Measurements from ENCODE around the gene PPP4C. TPM values are rescaled to one million over a fixed set of nuclear protein-coding genes. Genes with fewer than 3 reads are reported as not detected.
"Not testable (repeated sequence)": the region's sequence is repeated elsewhere in the genome, so short reads cannot be mapped to it uniquely, and the experiment has no call there.

Gene PPP4C
- polyA plus RNA-seq, 4 donors, result 84.6 to 114 (median 105) TPM

DNA sequence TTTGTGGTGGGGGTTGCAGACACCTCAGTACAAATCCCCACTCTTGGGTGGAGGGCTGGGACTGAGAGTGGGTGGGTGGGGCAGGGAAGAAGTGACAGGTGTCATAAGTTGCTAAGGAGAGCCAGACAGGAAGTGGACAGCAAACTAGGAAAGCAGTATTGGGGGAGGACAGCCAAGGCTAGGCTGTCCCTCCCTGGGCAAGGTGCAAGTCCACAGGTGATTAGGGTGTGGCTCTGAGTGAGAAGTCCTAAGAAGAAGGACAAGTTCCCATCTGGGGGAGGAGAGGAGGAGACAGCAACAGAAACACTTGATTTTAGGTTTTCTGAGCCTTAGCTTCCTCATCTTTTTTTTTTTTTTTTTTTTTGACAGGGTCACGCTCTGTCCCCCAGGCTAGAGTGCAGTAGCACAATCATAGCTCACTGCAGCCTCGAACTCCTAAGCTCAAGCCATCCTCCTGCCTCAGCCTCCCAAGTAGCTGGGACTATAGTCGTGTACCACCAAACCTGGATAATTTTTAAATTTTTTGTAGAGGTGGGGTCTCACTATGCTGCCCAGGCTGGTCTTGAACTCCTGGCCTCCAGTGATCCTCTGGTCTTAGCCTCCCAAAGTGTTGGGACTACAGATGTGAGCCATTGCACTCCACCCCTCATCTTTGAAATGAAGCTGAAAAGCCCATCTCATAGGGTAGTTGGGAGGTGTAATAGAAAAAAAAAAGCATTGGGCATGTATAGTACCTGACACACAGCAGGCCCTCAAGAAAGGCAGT lies 44.7 kb downstream of the PPP4C start:
- no peak for DNase-seq (ENCODE audit: low read depth in 4 of 4, low spot score in 2 of 4)

GRCh38 chr16:30121741-30122571 lies 46.2 kb downstream of the PPP4C start:
- DNase-seq (ENCODE audit: low read depth in 4 of 4, low spot score in 2 of 4), result no peak

GRCh38 chr16:30122604-30123160 lies 46.9 kb downstream of the PPP4C start:
- DNase-seq (ENCODE audit: low read depth in 4 of 4, low spot score in 2 of 4), result peak in 1 of 4 donors; percentile 26

DNA sequence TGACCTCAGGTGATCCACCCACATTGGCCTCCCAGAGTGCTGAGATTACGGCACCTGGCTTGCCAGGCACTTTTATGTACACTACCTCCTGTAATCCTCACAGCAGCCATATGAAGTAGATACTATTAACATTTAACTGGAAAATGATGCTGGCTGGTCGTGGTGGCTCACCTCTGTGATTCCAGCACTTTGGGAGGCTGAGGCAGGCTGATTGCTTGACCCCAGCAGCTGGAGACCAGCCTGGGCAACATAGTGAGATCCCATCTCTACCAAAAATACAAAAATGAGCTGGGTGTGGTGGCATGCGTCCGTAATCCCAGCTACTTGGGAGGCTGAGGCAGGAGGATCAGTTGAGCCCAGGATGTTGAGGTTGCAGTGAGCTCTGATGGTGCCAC lies 49.2 kb downstream of the PPP4C start:
- no peak for DNase-seq (ENCODE audit: low read depth in 4 of 4, low spot score in 2 of 4)

DNA sequence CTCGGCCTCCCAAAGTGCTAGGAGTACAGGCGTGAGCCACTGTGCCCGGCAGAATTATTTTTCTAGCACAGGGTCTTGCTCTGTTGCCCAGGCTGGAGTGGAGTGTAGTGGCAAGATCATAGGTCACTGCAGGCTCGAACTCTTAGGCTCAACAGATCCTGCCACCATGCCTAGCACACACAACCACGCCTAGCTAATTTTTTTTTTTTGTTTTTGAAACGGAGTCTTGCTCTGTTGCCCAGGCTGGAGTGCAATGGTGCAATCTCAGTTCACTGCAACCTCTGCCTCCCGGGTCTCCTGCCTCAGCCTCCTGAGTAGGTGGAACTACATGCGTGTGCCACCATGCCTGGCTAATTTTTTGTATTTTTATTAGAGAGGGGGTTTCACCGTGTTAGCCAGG lies 49.9 kb downstream of the PPP4C start:
- DNase-seq (ENCODE audit: low read depth in 4 of 4, low spot score in 2 of 4), result not testable (repeated sequence)

DNA sequence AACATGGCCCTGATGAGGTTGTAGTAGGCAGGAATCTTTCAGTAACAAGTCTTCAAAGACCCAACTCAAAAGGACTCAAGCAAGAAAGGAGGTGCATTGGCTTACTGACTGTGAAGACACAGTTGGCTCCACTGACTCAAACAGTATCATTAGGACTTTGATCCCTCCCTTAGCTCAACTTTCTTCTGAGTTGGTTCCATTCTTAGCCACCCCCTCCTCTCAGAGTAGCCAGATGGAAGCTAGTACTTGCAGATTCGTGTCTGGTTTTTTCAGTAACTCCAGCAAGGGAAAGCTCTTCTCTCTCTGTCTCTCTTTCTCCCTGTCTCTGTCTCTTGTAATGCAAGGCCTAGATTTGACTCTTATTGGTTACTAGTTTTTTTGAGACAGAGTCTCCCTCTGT lies 52.2 kb downstream of the PPP4C start:
- DNase-seq (ENCODE audit: low read depth in 4 of 4, low spot score in 2 of 4), result no peak

GRCh38 chr16:30131869-30132475 lies 56.2 kb downstream of the PPP4C start:
- peak in 2 of 4 donors; percentile 32 to 48 for DNase-seq (ENCODE audit: low read depth in 4 of 4, low spot score in 2 of 4)

GRCh38 chr16:30132591-30132990 lies 56.8 kb downstream of the PPP4C start:
- DNase-seq (ENCODE audit: low read depth in 4 of 4, low spot score in 2 of 4), result no peak

Other genes with a start within 250 kb of the PPP4C start
- 100 to 1,000 TPM in 2 of 4 donors, 10 to 100 TPM in 2; 90.2 to 134 (median 109) TPM for gene CDIPT, start 212.8 kb upstream of the PPP4C start, polyA plus RNA-seq (ENCODE audit: insufficient read length in 4 of 4)
- 10 to 100 TPM; 10.4 to 15.9 (median 13.0) TPM for gene SEZ6L2, start 176.4 kb upstream of the PPP4C start, polyA plus RNA-seq (ENCODE audit: insufficient read length in 4 of 4)
- 1 to 10 TPM in 2 of 4 donors, under 1 TPM in 2; 0.62 to 1.1 (median 0.98) TPM for gene ASPHD1, start 175.5 kb upstream of the PPP4C start, polyA plus RNA-seq (ENCODE audit: insufficient read length in 4 of 4)
- 10 to 100 TPM; 10.5 to 34.1 (median 22.2) TPM for gene KCTD13, start 149.8 kb upstream of the PPP4C start, polyA plus RNA-seq (ENCODE audit: insufficient read length in 4 of 4)
- gene TMEM219, start 113.9 kb upstream of the PPP4C start, polyA plus RNA-seq (ENCODE audit: insufficient read length in 4 of 4), result 100 to 1,000 TPM; 104 to 134 (median 113) TPM
- gene TAOK2, start 102.1 kb upstream of the PPP4C start, polyA plus RNA-seq (ENCODE audit: insufficient read length in 4 of 4), result 10 to 100 TPM; 35.4 to 60.5 (median 52.2) TPM
- 10 to 100 TPM; 17.3 to 21.9 (median 19.8) TPM for gene HIRIP3, start 80.4 kb upstream of the PPP4C start, polyA plus RNA-seq (ENCODE audit: insufficient read length in 4 of 4)
- gene INO80E, start 79.8 kb upstream of the PPP4C start, polyA plus RNA-seq (ENCODE audit: insufficient read length in 4 of 4), result 10 to 100 TPM; 36.3 to 70.3 (median 55.2) TPM
- gene DOC2A, start 65.0 kb upstream of the PPP4C start, polyA plus RNA-seq (ENCODE audit: insufficient read length in 4 of 4), result 1 to 10 TPM; 1.4 to 4.8 (median 3.7) TPM
- gene C16orf92, start 52.8 kb upstream of the PPP4C start, polyA plus RNA-seq (ENCODE audit: insufficient read length in 4 of 4), result not detected
- gene TLCD3B, start 44.7 kb upstream of the PPP4C start, polyA plus RNA-seq (ENCODE audit: insufficient read length in 4 of 4), result 1 to 10 TPM in 3 of 4 donors, under 1 TPM in 1; 0.90 to 1.8 (median 1.3) TPM
- 100 to 1,000 TPM; 469 to 648 (median 516) TPM for gene ALDOA, start 10.2 kb upstream of the PPP4C start, polyA plus RNA-seq (ENCODE audit: insufficient read length in 4 of 4)
- gene TBX6, start 15.9 kb downstream of the PPP4C start, polyA plus RNA-seq (ENCODE audit: insufficient read length in 4 of 4), result 1 to 10 TPM in 3 of 4 donors, under 1 TPM in 1; 0.93 to 2.4 (median 1.7) TPM
- gene YPEL3, start 20.2 kb downstream of the PPP4C start, polyA plus RNA-seq (ENCODE audit: insufficient read length in 4 of 4), result 10 to 100 TPM; 44.5 to 78.0 (median 68.7) TPM
- 10 to 100 TPM in 3 of 4 donors, 1 to 10 TPM in 1; 9.8 to 17.5 (median 12.8) TPM for gene GDPD3, start 37.5 kb downstream of the PPP4C start, polyA plus RNA-seq (ENCODE audit: insufficient read length in 4 of 4)
- gene MAPK3, start 47.2 kb downstream of the PPP4C start, polyA plus RNA-seq (ENCODE audit: insufficient read length in 4 of 4), result 100 to 1,000 TPM in 1 of 4 donors, 10 to 100 TPM in 3; 80.6 to 100 (median 87.3) TPM
- gene CORO1A, start 107.6 kb downstream of the PPP4C start, polyA plus RNA-seq (ENCODE audit: insufficient read length in 4 of 4), result 10 to 100 TPM in 2 of 4 donors, 1 to 10 TPM in 2; 7.6 to 15.3 (median 11.2) TPM
- gene BOLA2B, start 117.7 kb downstream of the PPP4C start, polyA plus RNA-seq (ENCODE audit: insufficient read length in 4 of 4), result 10 to 100 TPM; 25.8 to 48.3 (median 30.7) TPM
- gene SLX1A, start 117.9 kb downstream of the PPP4C start, polyA plus RNA-seq (ENCODE audit: insufficient read length in 4 of 4), result 10 to 100 TPM; 16.4 to 38.3 (median 30.9) TPM
- 10 to 100 TPM in 3 of 4 donors, 1 to 10 TPM in 1; 2.9 to 16.8 (median 14.2) TPM for gene SULT1A3, start 123.3 kb downstream of the PPP4C start, polyA plus RNA-seq (ENCODE audit: insufficient read length in 4 of 4)
- 10 to 100 TPM in 2 of 4 donors, 1 to 10 TPM in 2; 2.1 to 29.1 (median 10.9) TPM for gene NPIPB13, start 172.5 kb downstream of the PPP4C start, polyA plus RNA-seq (ENCODE audit: insufficient read length in 4 of 4)